GM13976 (cell line): ENCODE measurements around the gene RGS6.
"Not testable (repeated sequence)": the region's sequence is repeated elsewhere in the genome, so short reads cannot be mapped to it uniquely, and the experiment has no call there.

Experiments
- DNase-seq: peaks from one replicate; pipeline ENCODE4 v3.0.0; 2012; ENCODE audit warnings: low spot score
- CTCF ChIP-seq: IDR thresholded peaks from 2 replicates; pipeline ENCODE4 v1.5.1; 2012; ENCODE audit warnings: borderline replicate concordance, mild to moderate bottlenecking; ENCODE audit not compliant: insufficient read depth; ENCODE audit errors: extremely low read depth, missing control alignments, control extremely low read depth
- in situ Hi-C: fragments of 300-500 bp; cut with MboI; formaldehyde crosslinking; loops from one replicate; pipeline ENCODE4 v1.12.0; 2022; ENCODE audit warnings: low sequenced_read_pairs, mixed read lengths, inconsistent platforms; ENCODE audit not compliant: unreplicated experiment

RGS6 gene

GRCh38 chr14:71932229-71932981, at the start of gene RGS6:
TSS of gene RGS6 (plus strand) at chr14:71932429.
- in situ Hi-C loops, result no loop called here
- peak; percentile 78 for DNase-seq
- peak; percentile 73 for TF ChIP-seq CTCF

GRCh38 chr14:71883094-71883493, 49.1 kb upstream of the RGS6 start:
- in situ Hi-C loops, result no loop called here

GRCh38 chr14:71885301-71885700, 46.9 kb upstream of the RGS6 start:
- no peak for DNase-seq
- no peak for TF ChIP-seq CTCF
- in situ Hi-C loops, result no loop called here

More at GRCh38 chr14:71883094-71883493, 49.1 kb upstream of the RGS6 start:
- DNase-seq, result no peak
- TF ChIP-seq CTCF, result no peak

GRCh38 chr14:71887802-71888201, 44.4 kb upstream of the RGS6 start:
- DNase-seq, in situ Hi-C loops: not testable (repeated sequence)

GRCh38 chr14:71890541-71890940, 41.7 kb upstream of the RGS6 start:
- no peak for TF ChIP-seq CTCF
- in situ Hi-C loops, result no loop called here
- no peak for DNase-seq

GRCh38 chr14:71891185-71891584, 41.0 kb upstream of the RGS6 start:
- in situ Hi-C loops, result no loop called here
- TF ChIP-seq CTCF, result no peak
- DNase-seq, result no peak

- in situ Hi-C loops, result no loop called here
- no peak for TF ChIP-seq CTCF
- no peak for DNase-seq
Measured at GRCh38 chr14:71891970-71892369, 40.3 kb upstream of the RGS6 start.
